ENCODE results near the gene ATP11C. TPM values are rescaled to one million over a fixed set of nuclear protein-coding genes. Genes with fewer than 3 reads are reported as not detected.

ATP11C gene
- total RNA-seq, 1 donor from 2014 or later, result 47.2 TPM

DNA sequence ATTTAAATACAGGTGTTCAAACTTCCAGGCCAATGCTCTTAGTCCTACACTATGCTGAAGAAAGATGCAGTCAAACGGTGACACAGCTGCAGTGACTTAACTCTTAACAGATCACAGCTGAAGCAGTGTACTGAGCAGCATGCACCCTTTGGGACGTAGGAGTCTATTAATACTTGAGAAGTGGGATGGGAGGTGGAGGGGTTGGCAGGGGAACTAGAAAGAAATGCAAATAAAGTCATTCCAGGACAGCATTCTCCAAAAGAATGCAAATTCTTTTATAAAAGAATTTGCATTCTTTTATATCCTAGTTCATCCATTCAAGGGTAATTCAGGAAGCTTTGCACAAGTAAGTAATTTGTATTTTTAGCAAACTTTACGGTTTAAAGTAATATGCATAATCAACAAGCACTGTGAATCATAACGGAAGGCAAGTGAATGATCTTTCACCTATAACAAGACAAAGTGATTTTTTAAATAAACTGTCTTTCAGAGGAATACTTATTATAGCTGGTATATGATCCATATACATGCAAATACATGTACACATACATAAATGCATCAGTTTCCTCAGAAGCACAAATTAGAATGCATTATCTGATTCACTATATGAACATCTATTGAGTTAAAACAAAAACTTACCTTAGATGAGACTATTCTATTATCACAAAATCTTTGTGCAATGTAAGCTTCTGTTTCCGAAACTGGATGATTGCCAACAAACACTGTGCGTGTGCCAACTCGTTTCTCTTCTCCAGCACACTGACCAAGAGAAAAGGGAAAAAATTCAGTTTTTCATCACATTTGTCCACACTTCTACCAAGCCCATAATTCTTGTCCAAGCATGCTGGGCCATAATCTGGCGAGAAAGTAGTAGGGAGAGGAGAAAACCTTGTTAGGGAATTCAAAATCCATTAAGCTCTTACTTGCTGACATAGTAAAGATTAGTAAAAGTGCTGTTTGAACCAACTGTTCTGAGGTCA, 106.5 kb downstream of the ATP11C start:
- peaks cover 10% of the 10 kb centered on the region for H3K4me1 Mint-ChIP-seq (ENCODE audit: low read depth, unreplicated experiment)
- H3K27ac Mint-ChIP-seq (ENCODE audit: unreplicated experiment), result no peak overlapping the region
- H3K4me3 Mint-ChIP-seq (ENCODE audit: unreplicated experiment), result no peak overlapping the region
- no peaks in the 10 kb centered on the region for H3K36me3 Mint-ChIP-seq (ENCODE audit: unreplicated experiment)
- no peaks in the 10 kb centered on the region for H3K9me3 Mint-ChIP-seq (ENCODE audit: unreplicated experiment)
- no peaks in the 10 kb centered on the region for H3K27me3 Mint-ChIP-seq (ENCODE audit: unreplicated experiment)
- TF ChIP-seq, protein P1, sequence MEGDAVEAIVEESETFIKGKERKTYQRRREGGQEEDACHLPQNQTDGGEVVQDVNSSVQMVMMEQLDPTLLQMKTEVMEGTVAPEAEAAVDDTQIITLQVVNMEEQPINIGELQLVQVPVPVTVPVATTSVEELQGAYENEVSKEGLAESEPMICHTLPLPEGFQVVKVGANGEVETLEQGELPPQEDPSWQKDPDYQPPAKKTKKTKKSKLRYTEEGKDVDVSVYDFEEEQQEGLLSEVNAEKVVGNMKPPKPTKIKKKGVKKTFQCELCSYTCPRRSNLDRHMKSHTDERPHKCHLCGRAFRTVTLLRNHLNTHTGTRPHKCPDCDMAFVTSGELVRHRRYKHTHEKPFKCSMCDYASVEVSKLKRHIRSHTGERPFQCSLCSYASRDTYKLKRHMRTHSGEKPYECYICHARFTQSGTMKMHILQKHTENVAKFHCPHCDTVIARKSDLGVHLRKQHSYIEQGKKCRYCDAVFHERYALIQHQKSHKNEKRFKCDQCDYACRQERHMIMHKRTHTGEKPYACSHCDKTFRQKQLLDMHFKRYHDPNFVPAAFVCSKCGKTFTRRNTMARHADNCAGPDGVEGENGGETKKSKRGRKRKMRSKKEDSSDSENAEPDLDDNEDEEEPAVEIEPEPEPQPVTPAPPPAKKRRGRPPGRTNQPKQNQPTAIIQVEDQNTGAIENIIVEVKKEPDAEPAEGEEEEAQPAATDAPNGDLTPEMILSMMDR (IDR thresholded peaks at IDR 0.05; ENCODE audit: partially characterized antibody, unreplicated experiment), result no peak
- no peak for DNase-seq

DNA sequence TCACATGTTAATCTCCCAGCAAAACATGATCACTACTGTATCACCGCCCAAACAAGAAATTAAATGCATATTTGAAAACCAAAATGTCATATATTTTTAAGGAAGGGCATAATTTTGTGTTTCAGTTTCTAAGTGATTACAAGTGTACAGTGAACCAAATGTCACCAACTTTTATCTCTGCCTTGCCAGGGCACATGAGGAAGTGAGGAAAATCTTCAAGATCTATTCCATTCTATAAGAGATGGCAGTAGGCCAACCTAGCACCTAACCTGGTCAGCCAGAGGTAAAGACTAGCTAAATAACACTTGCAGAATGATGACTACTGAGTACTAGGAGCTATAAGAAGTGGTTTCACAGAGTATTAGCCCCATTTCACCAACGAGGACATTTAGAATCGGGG, 107.2 kb downstream of the ATP11C start:
- H3K36me3 Mint-ChIP-seq (ENCODE audit: unreplicated experiment), result no peaks in the 10 kb centered on the region
- DNase-seq, result no peak
- H3K4me3 Mint-ChIP-seq (ENCODE audit: unreplicated experiment), result no peak overlapping the region
- H3K27me3 Mint-ChIP-seq (ENCODE audit: unreplicated experiment), result no peaks in the 10 kb centered on the region
- TF ChIP-seq, protein P1 (IDR thresholded peaks at IDR 0.05; ENCODE audit: partially characterized antibody, unreplicated experiment), result no peak
- no peaks in the 10 kb centered on the region for H3K9me3 Mint-ChIP-seq (ENCODE audit: unreplicated experiment)
- no peak overlapping the region for H3K27ac Mint-ChIP-seq (ENCODE audit: unreplicated experiment)
- peaks cover 10% of the 10 kb centered on the region for H3K4me1 Mint-ChIP-seq (ENCODE audit: low read depth, unreplicated experiment)

DNA sequence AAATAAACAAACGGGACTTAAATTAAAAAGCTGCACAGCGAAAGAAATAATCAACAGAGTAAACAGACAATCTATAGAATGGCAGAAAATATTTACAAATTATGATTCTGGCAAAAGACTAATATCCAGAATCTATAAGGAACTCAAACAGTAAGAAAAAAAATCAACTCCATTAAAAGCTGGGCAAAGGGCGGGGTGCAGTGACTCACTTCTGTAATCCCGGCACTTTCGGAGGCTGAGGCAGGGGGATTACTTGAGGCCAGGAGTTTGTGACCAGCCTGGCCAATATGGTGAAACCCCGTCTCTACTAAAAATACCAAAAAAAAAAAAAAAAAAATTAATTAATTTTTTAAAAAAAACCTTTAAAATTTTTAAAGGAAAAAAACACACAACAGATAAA, 109.0 kb downstream of the ATP11C start:
- TF ChIP-seq, protein P1 (IDR thresholded peaks at IDR 0.05; ENCODE audit: partially characterized antibody, unreplicated experiment), result no peak
- H3K4me3 Mint-ChIP-seq (ENCODE audit: unreplicated experiment), result no peak overlapping the region
- no peak for DNase-seq
- no peak overlapping the region for H3K27ac Mint-ChIP-seq (ENCODE audit: unreplicated experiment)
- H3K9me3 Mint-ChIP-seq (ENCODE audit: unreplicated experiment), result no peaks in the 10 kb centered on the region
- no peaks in the 10 kb centered on the region for H3K27me3 Mint-ChIP-seq (ENCODE audit: unreplicated experiment)
- H3K36me3 Mint-ChIP-seq (ENCODE audit: unreplicated experiment), result no peaks in the 10 kb centered on the region
- peaks cover 6% of the 10 kb centered on the region for H3K4me1 Mint-ChIP-seq (ENCODE audit: low read depth, unreplicated experiment)

DNA sequence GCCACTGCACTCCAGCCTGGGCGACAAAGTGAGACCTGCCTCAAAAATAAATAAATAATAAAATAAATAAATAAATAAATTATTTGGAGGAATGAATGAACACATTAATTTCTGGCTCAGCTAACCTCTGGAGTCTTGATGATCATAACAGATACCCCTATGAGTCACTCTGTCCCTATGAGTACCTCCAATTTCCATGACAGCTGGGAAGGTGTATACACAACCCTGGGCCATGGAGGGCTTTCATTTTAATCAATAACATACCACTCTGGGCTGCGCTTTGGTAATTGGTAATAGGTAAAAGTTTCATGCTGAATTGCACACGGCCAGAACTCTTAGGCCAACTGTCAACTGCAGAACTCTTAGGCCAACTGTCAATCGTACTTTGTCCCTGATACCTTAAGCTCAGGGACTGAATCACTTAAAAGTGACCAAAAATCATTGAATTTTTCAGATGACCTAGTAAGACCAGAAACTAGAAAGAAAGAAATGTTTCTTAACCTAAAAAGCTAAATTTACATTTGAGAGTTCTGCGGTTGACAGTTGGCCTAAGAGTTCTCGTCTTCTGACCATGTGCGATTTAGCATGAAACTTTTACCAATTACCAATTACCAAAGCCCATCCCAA, 112.4 kb downstream of the ATP11C start:
- Mint-ChIP-seq H3K9me3 (ENCODE audit: unreplicated experiment) (no peaks in the 10 kb centered on the region), H3K36me3 (ENCODE audit: unreplicated experiment) (no peaks in the 10 kb centered on the region), H3K4me1 (ENCODE audit: low read depth, unreplicated experiment) (no peaks in the 10 kb centered on the region), H3K27me3 (ENCODE audit: unreplicated experiment) (no peaks in the 10 kb centered on the region), H3K4me3 (ENCODE audit: unreplicated experiment) (no peak overlapping the region), H3K27ac (ENCODE audit: unreplicated experiment) (no peak overlapping the region)
- TF ChIP-seq, protein P1 (IDR thresholded peaks at IDR 0.05; ENCODE audit: partially characterized antibody, unreplicated experiment), result no peak
- DNase-seq, result no peak

DNA sequence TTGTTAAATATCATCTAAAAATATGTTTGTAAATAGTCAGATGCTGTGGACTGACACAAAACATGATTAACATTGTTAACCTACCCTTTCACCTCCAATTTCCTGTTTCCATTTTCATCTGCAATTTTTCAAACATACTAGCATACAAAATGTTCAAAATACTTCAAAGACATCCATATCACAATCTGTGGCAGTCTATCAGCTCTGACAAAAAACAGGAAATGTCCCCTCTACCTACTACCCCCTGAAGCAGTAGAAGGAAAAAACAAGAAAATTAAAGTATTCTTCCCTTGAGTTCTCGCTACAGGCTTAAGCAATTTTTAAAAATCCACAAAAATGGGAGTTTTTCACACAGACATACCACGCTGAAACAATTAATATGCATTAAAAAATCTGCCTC, 116.6 kb downstream of the ATP11C start:
- TF ChIP-seq, protein P1 (IDR thresholded peaks at IDR 0.05; ENCODE audit: partially characterized antibody, unreplicated experiment), result no peak
- H3K9me3 Mint-ChIP-seq (ENCODE audit: unreplicated experiment), result no peaks in the 10 kb centered on the region
- no peaks in the 10 kb centered on the region for H3K27me3 Mint-ChIP-seq (ENCODE audit: unreplicated experiment)
- no peak overlapping the region for H3K27ac Mint-ChIP-seq (ENCODE audit: unreplicated experiment)
- H3K4me1 Mint-ChIP-seq (ENCODE audit: low read depth, unreplicated experiment), result no peaks in the 10 kb centered on the region
- DNase-seq, result no peak
- no peaks in the 10 kb centered on the region for H3K36me3 Mint-ChIP-seq (ENCODE audit: unreplicated experiment)
- no peak overlapping the region for H3K4me3 Mint-ChIP-seq (ENCODE audit: unreplicated experiment)
